Vagina (tissue), 2 donors: ENCODE measurements around the gene LRP2.

Experiments
- POLR2A ChIP-seq, 2 donors: fragments of 450-650 bp; IDR thresholded peaks; one replicate each; pipeline ENCODE4 v1.6.1; 2017; ENCODE audit warnings: antibody characterized with exemption in 2 of 2, mild to moderate bottlenecking in 2 of 2, moderate library complexity in 2 of 2
- TF ChIP-seq, protein P1 (sequence below), 3 experiments: fragments of 450-650 bp in 2 of 3; fragments of 200-600 bp in 1 of 3; sonication (generic) in 1 of 3; IDR thresholded peaks; one replicate each; pipeline ENCODE4 v1.5.1; 2017 to 2019; ENCODE audit warnings: antibody characterized with exemption in 3 of 3, mild to moderate bottlenecking in 2 of 3, moderate library complexity in 2 of 3

- TF ChIP-seq, protein P1, sequence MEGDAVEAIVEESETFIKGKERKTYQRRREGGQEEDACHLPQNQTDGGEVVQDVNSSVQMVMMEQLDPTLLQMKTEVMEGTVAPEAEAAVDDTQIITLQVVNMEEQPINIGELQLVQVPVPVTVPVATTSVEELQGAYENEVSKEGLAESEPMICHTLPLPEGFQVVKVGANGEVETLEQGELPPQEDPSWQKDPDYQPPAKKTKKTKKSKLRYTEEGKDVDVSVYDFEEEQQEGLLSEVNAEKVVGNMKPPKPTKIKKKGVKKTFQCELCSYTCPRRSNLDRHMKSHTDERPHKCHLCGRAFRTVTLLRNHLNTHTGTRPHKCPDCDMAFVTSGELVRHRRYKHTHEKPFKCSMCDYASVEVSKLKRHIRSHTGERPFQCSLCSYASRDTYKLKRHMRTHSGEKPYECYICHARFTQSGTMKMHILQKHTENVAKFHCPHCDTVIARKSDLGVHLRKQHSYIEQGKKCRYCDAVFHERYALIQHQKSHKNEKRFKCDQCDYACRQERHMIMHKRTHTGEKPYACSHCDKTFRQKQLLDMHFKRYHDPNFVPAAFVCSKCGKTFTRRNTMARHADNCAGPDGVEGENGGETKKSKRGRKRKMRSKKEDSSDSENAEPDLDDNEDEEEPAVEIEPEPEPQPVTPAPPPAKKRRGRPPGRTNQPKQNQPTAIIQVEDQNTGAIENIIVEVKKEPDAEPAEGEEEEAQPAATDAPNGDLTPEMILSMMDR (IDR thresholded peaks at IDR 0.05), result no peak
- TF ChIP-seq POLR2A (IDR thresholded peaks at IDR 0.05), result no peak
These were observed 101.3 kb downstream of the LRP2 start for GRCh38 chr2:169260846-169261642.
